ENCODE measurements around the gene NUP210. TPM values are rescaled to one million over a fixed set of nuclear protein-coding genes. Genes with fewer than 3 reads are reported as not detected.

NUP210 gene
- total and polyA plus RNA-seq, 7 experiments from 2014 or later: 52.6 to 164 (median 138) TPM

- DNase-seq (no peak), ATAC-seq (no peak)
- POLR2A ChIA-PET: no interaction called here
- Histone ChIP-seq H3K27ac (ENCODE audit: low read depth, low read length) (peak overlapping the region; percentile 2), H3K36me3 (ENCODE audit: control insufficient read depth in 2 of 3, insufficient read depth in 3 of 3, low read length in 3 of 3) (peaks cover 15 to 89% (median 46%) of the 10 kb centered on the region in 3 experiments), H3K4me1 (ENCODE audit: control insufficient read depth in 2 of 2, insufficient read depth in 2 of 2, low read length in 2 of 2) (no peaks in the 10 kb centered on the region), H3K27me3 (ENCODE audit: control insufficient read depth in 2 of 2, insufficient read depth in 2 of 2, low read length in 2 of 2) (no peaks in the 10 kb centered on the region), H3K9me3 (ENCODE audit: control insufficient read depth in 2 of 3, low read length in 3 of 3) (no peaks in the 10 kb centered on the region), H3K4me3 (ENCODE audit: low read length) (no peak overlapping the region)
- intact Hi-C loops (cut with micrococcal nuclease): no loop called here
- no peaks in the 10 kb centered on the region for H3K9me3 Mint-ChIP-seq
- H3K4me1 Mint-ChIP-seq: peaks cover 9 to 19% (median 13%) of the 10 kb centered on the region in 7 donors
- CTCF ChIA-PET: no interaction called here
- H3K4me3 Mint-ChIP-seq: no peak overlapping the region
- H3K36me3 Mint-ChIP-seq: peaks cover 19 to 60% (median 34%) of the 10 kb centered on the region in 5 donors
- H3K27me3 Mint-ChIP-seq: no peaks in the 10 kb centered on the region
- peak overlapping the region in 7 of 9 donors; percentile 57 to 85 (median 67) for H3K27ac Mint-ChIP-seq
Measured at GRCh38 chr3:13362551-13362950, 57.6 kb downstream of the NUP210 start.

DNA sequence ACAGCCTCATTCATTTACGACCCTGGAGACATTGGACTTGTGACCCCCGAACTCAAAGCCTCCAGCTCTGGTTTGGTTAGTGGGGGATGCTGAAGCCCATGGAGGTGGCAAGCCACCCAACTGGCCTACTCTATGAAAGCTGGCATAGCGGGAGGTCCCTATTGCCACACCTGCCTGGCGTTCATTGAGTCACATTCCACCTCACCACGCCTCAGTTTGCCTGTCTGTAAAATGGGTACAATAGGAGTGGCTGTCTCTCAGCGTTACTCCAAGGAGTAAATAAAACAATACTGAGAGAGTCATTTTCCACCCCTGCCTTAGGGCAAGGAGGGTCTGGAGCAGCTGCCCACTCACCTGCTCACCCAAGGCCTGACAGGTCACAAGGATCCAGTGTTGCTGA is 60.2 kb downstream of the NUP210 start:
- ChIA-PET POLR2A (interaction anchor here (2.5 kb wide), 1 partner anchor 10 kb away, joined by 7 read pairs; no protein-coding TSS in a partner anchor), CTCF (no interaction called here)
- H3K36me3 Mint-ChIP-seq: peaks cover 21 to 65% (median 34%) of the 10 kb centered on the region in 5 donors
- H3K27ac Mint-ChIP-seq: peak overlapping the region in 2 of 9 donors; percentile 51 to 59
- Histone ChIP-seq H3K27ac (ENCODE audit: low read depth, low read length) (no peak overlapping the region), H3K27me3 (ENCODE audit: control insufficient read depth in 2 of 2, insufficient read depth in 2 of 2, low read length in 2 of 2) (no peaks in the 10 kb centered on the region), H3K4me1 (ENCODE audit: control insufficient read depth in 2 of 2, insufficient read depth in 2 of 2, low read length in 2 of 2) (no peaks in the 10 kb centered on the region), H3K4me3 (ENCODE audit: low read length) (no peak overlapping the region), H3K36me3 (ENCODE audit: control insufficient read depth in 2 of 3, insufficient read depth in 3 of 3, low read length in 3 of 3) (peaks cover 15 to 99% (median 39%) of the 10 kb centered on the region in 3 experiments), H3K9me3 (ENCODE audit: control insufficient read depth in 2 of 3, low read length in 3 of 3) (no peaks in the 10 kb centered on the region)
- no peaks in the 10 kb centered on the region for H3K27me3 Mint-ChIP-seq
- peaks cover 7 to 22% (median 14%) of the 10 kb centered on the region in 7 donors for H3K4me1 Mint-ChIP-seq
- intact Hi-C loops (cut with micrococcal nuclease): no loop called here
- no peak overlapping the region for H3K4me3 Mint-ChIP-seq
- ATAC-seq (no peak), DNase-seq (no peak)
- H3K9me3 Mint-ChIP-seq: no peaks in the 10 kb centered on the region

GRCh38 chr3:13358643-13359042 is 61.5 kb downstream of the NUP210 start:
- Histone ChIP-seq H3K4me3 (ENCODE audit: low read length) (no peak overlapping the region), H3K4me1 (ENCODE audit: control insufficient read depth in 2 of 2, insufficient read depth in 2 of 2, low read length in 2 of 2) (no peaks in the 10 kb centered on the region), H3K36me3 (ENCODE audit: control insufficient read depth in 2 of 3, insufficient read depth in 3 of 3, low read length in 3 of 3) (peaks cover 15 to 99% (median 46%) of the 10 kb centered on the region in 3 experiments), H3K9me3 (ENCODE audit: control insufficient read depth in 2 of 3, low read length in 3 of 3) (no peaks in the 10 kb centered on the region), H3K27me3 (ENCODE audit: control insufficient read depth in 2 of 2, insufficient read depth in 2 of 2, low read length in 2 of 2) (no peaks in the 10 kb centered on the region), H3K27ac (ENCODE audit: low read depth, low read length) (no peak overlapping the region)
- no peak for ATAC-seq
- ChIA-PET POLR2A (interaction anchor here (0.6 to 2.5 kb wide), 3 partner anchors 8 to 24 kb away, joined by 4 to 8 read pairs (median 7); no protein-coding TSS in a partner anchor), CTCF (interaction anchor here (1.0 kb wide), 2 partner anchors 10 to 12 kb away, joined by 3 read pairs; no protein-coding TSS in a partner anchor)
- DNase-seq: no peak
- Mint-ChIP-seq H3K9me3 (no peaks in the 10 kb centered on the region), H3K4me1 (peaks cover 10 to 21% (median 13%) of the 10 kb centered on the region in 7 donors), H3K4me3 (no peak overlapping the region), H3K27ac (peak overlapping the region in 3 of 9 donors; percentile 20 to 41 (median 26)), H3K36me3 (peaks cover 16 to 68% (median 31%) of the 10 kb centered on the region in 5 donors), H3K27me3 (no peaks in the 10 kb centered on the region)
- intact Hi-C loops (cut with micrococcal nuclease): no loop called here

GRCh38 chr3:13358051-13358450 is 62.1 kb downstream of the NUP210 start:
- DNase-seq (no peak), ATAC-seq (no peak)
- intact Hi-C loops (cut with micrococcal nuclease): no loop called here
- H3K9me3 ChIP-seq (ENCODE audit: control insufficient read depth in 2 of 3, low read length in 3 of 3): no peaks in the 10 kb centered on the region
- peaks cover 19 to 99% (median 45%) of the 10 kb centered on the region in 3 experiments for H3K36me3 ChIP-seq (ENCODE audit: control insufficient read depth in 2 of 3, insufficient read depth in 3 of 3, low read length in 3 of 3)
- H3K4me3 ChIP-seq (ENCODE audit: low read length): no peak overlapping the region
- Mint-ChIP-seq H3K9me3 (no peaks in the 10 kb centered on the region), H3K27ac (peak overlapping the region in 4 of 9 donors; percentile 46 to 85 (median 58)), H3K36me3 (peaks cover 20 to 70% (median 32%) of the 10 kb centered on the region in 5 donors), H3K4me3 (no peak overlapping the region), H3K27me3 (no peaks in the 10 kb centered on the region), H3K4me1 (peaks cover 7 to 19% (median 10%) of the 10 kb centered on the region in 7 donors)
- no peaks in the 10 kb centered on the region for H3K27me3 ChIP-seq (ENCODE audit: control insufficient read depth in 2 of 2, insufficient read depth in 2 of 2, low read length in 2 of 2)
- CTCF ChIA-PET: interaction anchor here (1.0 to 1.3 kb wide), 3 partner anchors 10 to 47 kb away, joined by 3 read pairs; no protein-coding TSS in a partner anchor
- no peak overlapping the region for H3K27ac ChIP-seq (ENCODE audit: low read depth, low read length)
- no peaks in the 10 kb centered on the region for H3K4me1 ChIP-seq (ENCODE audit: control insufficient read depth in 2 of 2, insufficient read depth in 2 of 2, low read length in 2 of 2)
- POLR2A ChIA-PET: interaction anchor here (1.0 to 2.5 kb wide), 3 partner anchors 8 to 11 kb away, joined by 3 to 7 read pairs (median 4); no protein-coding TSS in a partner anchor

DNA sequence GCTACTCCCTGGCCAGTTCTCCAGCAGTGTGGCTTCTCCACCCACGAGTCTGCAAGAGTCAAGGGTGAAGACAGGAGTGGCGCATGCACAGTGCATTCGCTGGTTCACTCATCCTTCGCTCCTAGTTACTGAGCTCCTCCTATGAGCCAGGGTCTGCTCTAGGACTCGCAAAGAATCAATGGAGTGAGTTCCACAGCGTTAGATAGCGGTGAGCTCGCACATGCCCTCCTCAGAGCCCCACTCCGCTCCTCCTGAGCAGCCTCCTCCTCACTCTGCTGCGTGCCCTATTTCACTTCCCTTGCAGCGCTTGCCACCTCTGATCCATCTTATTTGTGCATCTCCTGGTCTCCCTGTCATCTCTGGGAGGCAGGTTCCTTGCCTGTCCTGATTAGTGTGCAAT is 63.0 kb downstream of the NUP210 start:
- peak overlapping the region in 6 of 9 donors; percentile 22 to 88 (median 52) for H3K27ac Mint-ChIP-seq
- no peaks in the 10 kb centered on the region for H3K27me3 ChIP-seq (ENCODE audit: control insufficient read depth in 2 of 2, insufficient read depth in 2 of 2, low read length in 2 of 2)
- H3K27me3 Mint-ChIP-seq: no peaks in the 10 kb centered on the region
- no peaks in the 10 kb centered on the region for H3K9me3 Mint-ChIP-seq
- POLR2A ChIA-PET: interaction anchor here (0.6 kb wide), 1 partner anchor 9 kb away, joined by 5 read pairs; no protein-coding TSS in a partner anchor
- no peak overlapping the region for H3K4me3 Mint-ChIP-seq
- no peak for ATAC-seq
- H3K4me3 ChIP-seq (ENCODE audit: low read length): no peak overlapping the region
- H3K9me3 ChIP-seq (ENCODE audit: control insufficient read depth in 2 of 3, low read length in 3 of 3): no peaks in the 10 kb centered on the region
- peaks cover 19 to 99% (median 46%) of the 10 kb centered on the region in 3 experiments for H3K36me3 ChIP-seq (ENCODE audit: control insufficient read depth in 2 of 3, insufficient read depth in 3 of 3, low read length in 3 of 3)
- peaks cover 17 to 73% (median 31%) of the 10 kb centered on the region in 5 donors for H3K36me3 Mint-ChIP-seq
- intact Hi-C loops (cut with micrococcal nuclease): no loop called here
- no peaks in the 10 kb centered on the region for H3K4me1 ChIP-seq (ENCODE audit: control insufficient read depth in 2 of 2, insufficient read depth in 2 of 2, low read length in 2 of 2)
- no peak for DNase-seq
- CTCF ChIA-PET: interaction anchor here (1.3 to 1.6 kb wide), 3 partner anchors 9 to 96 kb away, joined by 3 to 5 read pairs (median 4); no protein-coding TSS in a partner anchor
- no peak overlapping the region for H3K27ac ChIP-seq (ENCODE audit: low read depth, low read length)
- H3K4me1 Mint-ChIP-seq: peaks cover 0 to 17% (median 4%) of the 10 kb centered on the region in 7 donors

DNA sequence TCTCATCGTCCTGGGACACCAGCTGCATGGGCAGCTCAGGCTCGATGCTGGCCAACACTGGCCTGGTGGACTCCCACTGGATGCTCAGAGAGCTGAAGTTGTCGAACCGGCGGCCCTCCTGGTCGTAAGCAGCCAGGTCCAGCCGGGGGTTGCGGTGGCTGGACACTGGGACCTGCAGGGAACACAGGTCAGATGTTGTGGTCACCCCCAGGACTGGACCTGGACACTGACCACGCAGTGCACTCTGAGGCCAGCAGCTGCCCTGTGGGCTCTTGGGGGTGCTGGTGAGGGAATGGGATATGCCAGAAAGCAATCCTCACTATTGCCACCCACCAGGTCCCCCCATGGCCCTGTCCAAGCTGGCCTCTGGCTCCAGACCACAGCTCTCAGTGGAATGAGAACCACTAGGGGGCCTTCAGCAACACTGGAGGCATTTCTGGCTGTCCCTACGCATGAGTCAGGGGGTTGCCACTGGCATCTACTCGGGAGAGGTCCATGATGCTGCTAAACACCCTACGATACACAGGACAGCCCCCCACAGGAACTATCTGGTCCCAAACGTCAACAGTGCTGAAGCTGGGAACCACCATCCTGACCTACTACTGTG is 66.1 kb downstream of the NUP210 start:
- Mint-ChIP-seq H3K27me3 (no peaks in the 10 kb centered on the region), H3K4me1 (peaks cover 12 to 31% (median 22%) of the 10 kb centered on the region in 7 donors), H3K27ac (peak overlapping the region in 8 of 9 donors; percentile 41 to 81 (median 62)), H3K4me3 (no peak overlapping the region), H3K9me3 (peaks cover 0 to 4% (median 0%) of the 10 kb centered on the region in 11 donors), H3K36me3 (peaks cover 22 to 74% (median 41%) of the 10 kb centered on the region in 5 donors)
- no peaks in the 10 kb centered on the region for H3K27me3 ChIP-seq (ENCODE audit: control insufficient read depth in 2 of 2, insufficient read depth in 2 of 2, low read length in 2 of 2)
- ATAC-seq (no peak), DNase-seq (no peak)
- H3K27ac ChIP-seq (ENCODE audit: low read depth, low read length): peak overlapping the region; percentile 30
- H3K4me1 ChIP-seq (ENCODE audit: control insufficient read depth in 2 of 2, insufficient read depth in 2 of 2, low read length in 2 of 2): peaks cover 3 to 14% of the 10 kb centered on the region in 2 donors
- H3K36me3 ChIP-seq (ENCODE audit: control insufficient read depth in 2 of 3, insufficient read depth in 3 of 3, low read length in 3 of 3): peaks cover 13 to 92% (median 40%) of the 10 kb centered on the region in 3 experiments
- POLR2A ChIA-PET: interaction anchor here (0.6 to 1.2 kb wide), 4 partner anchors 12 to 66 kb away, joined by 3 to 8 read pairs (median 3); partner anchors contain the start of gene NUP210
- intact Hi-C loops (cut with micrococcal nuclease): no loop called here
- no peak overlapping the region for H3K4me3 ChIP-seq (ENCODE audit: low read length)
- CTCF ChIA-PET: interaction anchor here (0.6 to 11.7 kb wide), 2 partner anchors 100 to 389 kb away, joined by 4 to 147 read pairs; no protein-coding TSS in a partner anchor
- no peaks in the 10 kb centered on the region for H3K9me3 ChIP-seq (ENCODE audit: control insufficient read depth in 2 of 3, low read length in 3 of 3)

Data from naive thymus-derived CD4-positive, alpha-beta T cell (primary cell).